Measurements from ENCODE around the gene CFAP65.

The CFAP65 gene

GRCh38 chr2:219041252-219041651, at the start of gene CFAP65:
Gene CFAP65 (minus strand): TSS chr2:219041516. CDS start chr2:219039048, 2,468 bp downstream.
- no peak for DNase-seq

DNA sequence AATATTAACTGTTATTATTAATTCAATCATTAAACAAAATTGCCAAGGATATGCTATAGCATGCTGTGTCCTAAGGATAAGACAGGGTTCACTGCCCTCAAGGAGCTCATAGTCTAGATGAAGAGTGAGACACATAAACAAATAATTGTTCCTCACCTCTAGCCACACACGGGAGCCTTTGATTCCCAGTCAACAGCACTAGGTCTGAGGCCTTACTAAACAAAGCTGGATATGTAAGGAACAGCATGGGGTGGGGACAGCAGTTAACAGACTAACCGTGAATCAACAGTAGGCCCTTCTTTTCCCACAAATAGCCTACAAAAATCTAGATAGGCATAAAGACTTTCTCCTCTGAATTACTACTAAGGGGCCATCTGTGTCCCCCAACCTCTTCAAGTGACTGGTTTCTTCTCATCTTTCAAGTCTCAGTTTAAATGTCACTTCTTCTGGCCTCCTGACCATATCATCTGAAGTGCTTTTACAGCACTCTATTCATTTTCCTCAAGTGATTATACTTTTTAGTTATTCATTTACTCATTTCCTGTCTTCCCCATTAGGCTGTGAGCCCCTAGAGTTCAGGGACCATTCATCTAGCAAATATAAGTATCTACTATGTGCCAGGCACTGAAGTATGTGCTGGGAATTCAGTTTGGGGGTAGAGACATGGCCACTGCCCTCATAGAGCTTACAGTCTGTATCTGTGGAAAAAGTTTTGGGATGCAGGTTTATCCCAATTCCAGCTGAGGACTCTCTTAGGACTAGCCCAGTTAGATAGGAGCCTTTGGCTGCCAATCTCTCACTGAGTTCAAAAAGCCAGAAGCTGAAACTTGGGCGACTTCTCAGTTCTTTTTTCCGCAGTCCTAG, 49.4 kb upstream of the CFAP65 start:
- DNase-seq = no peak

- DNase-seq = no peak
Observed at GRCh38 chr2:219089330-219089729, 48.0 kb upstream of the CFAP65 start.

GRCh38 chr2:219087848-219088247, 46.5 kb upstream of the CFAP65 start:
- DNase-seq = no peak

GRCh38 chr2:219087361-219087760, 46.0 kb upstream of the CFAP65 start:
- DNase-seq = no peak

DNA sequence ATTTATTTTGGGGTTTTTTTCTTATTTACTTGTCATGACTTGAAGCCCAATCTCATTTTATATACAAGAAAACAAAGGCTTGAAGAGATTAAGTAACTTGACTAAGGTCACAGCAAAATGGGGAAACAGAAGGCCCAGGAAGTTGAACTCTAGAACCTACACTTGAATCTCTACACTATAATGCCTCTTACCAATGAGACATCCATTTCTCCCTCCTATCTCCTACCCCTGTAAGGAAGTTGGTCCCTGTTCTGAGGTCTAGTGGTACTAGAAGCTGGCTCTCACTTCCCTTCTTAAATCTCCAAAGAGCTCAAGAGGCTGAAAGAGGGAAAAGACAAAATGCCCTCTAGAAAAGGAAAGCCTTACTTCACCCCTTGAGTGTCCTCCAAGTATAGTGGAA, 44.9 kb upstream of the CFAP65 start:
- no peak for DNase-seq

GRCh38 chr2:219084791-219085190, 43.5 kb upstream of the CFAP65 start:
- no peak for DNase-seq

DNA sequence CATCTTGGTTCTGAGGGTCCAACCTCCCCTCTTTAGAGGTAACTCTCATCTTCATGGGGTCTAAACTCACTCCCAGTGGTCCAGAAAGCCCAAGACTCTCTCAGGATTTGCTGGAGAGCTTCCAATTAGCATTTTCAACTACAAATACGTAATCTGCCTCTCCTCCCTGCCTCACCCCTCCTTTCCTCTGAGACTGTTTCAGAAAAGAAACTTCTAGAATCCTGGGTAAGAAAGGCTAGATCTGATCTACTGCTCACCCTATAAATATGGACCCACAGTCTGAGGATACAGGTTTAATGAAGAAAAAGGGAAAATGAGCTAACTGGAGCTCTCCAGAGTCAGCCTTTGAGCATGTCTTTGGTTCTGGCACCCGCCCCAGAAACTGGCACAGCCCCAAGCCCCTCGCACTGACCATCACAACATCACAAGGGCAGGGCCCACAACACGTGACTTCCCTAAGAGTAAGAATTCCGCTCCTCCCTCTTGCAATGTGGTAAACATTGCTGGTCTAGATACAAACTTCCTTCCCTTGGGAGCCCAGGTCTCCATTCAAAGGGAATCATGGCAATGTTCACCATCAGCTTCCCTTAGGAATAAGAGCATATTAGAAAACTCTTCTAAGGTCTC, 41.1 kb upstream of the CFAP65 start:
- DNase-seq = no peak

DNA sequence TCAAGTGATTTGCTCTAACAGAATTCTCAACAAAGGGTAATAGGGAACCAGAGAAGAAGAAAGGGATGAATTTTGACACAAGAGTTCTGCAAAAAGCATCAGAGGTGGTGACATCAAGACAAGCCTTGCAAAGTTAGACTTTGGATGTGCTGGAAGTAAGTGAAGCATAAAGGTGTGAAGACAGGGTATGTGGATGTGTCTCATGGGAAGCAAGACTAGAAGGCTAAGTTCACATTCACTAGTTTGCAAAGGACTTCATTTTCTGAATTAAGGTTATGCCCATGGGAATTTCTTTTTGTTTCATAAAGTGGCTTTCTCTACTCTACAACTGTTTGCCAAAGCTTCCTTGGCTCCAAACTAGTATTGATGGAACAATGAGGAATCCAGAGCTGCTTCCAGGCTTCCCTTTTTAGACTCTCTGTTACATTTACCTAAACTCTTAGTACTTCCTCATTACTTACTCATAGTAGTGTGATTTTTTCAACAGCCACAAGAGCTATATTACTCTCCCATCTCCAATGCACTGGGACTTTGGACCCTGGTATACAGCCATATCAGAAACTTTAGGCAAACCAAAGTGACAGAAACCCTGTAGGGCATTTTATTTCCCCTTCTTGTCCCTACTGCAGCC, 40.5 kb upstream of the CFAP65 start:
- DNase-seq = no peak

DNA sequence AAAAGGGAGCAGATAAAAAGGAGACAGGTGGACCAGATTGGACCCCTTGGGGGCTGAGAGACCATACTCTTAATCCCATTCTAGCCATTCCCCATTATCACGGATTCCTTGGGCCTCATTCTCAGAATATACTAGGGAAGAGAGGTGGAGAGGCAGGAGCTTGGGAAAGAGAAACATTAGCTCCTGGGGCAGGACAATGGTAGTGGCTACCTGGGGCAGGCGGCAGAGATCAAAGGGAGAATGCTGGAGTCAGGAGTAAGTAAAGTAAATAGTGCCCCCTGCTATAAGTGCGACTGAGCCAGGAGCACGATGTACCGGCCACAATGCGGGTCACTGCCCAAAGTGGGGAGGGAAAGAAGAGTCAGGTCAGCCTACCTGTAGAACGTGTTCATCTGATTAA, 39.8 kb upstream of the CFAP65 start:
- no peak for DNase-seq

DNA sequence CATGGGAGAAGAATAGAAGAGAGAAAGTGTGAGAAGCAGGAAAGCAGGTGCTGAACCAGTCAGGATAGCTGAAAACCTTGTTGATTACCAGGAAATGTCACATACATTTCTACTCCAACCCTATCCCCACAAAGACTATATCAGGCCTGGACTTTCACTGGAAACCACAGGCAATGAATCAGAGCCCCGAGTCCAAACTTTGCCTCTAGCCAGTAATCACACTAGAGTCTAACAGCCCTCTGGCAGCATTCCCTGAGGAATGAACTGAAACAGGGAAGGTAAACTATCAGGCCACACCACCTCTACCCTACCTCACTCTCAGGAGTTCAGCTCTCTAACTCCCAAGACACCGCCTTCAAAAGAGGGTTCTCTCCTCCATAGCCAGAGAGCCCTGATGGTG, 38.1 kb upstream of the CFAP65 start:
- no peak for DNase-seq

- no peak for DNase-seq
Observed at GRCh38 chr2:219078951-219079350, 37.6 kb upstream of the CFAP65 start.

GRCh38 chr2:219078126-219078525, 36.8 kb upstream of the CFAP65 start:
- DNase-seq = no peak

DNA sequence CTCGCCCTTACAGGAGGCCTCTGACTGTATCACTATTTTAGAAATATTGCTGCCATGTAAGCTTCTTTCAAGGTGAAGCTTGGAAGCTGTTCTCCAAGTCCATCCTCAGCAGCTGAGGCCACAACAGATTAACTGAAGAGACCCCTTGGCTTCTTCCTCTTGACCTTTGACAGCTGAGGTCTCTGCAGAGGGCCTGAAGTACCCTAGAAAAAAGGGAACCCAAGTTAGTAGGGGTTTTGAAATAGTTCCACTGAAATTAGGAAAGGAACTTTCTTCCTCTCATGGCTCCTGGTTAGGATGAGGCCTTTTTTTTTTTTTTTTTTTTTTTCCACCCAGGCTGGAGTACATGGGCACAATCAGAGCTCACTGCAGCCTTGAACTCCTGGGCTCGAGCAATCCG, 34.9 kb upstream of the CFAP65 start:
- DNase-seq = no peak

GRCh38 chr2:219073413-219074129, 32.3 kb upstream of the CFAP65 start:
- DNase-seq = no peak

DNA sequence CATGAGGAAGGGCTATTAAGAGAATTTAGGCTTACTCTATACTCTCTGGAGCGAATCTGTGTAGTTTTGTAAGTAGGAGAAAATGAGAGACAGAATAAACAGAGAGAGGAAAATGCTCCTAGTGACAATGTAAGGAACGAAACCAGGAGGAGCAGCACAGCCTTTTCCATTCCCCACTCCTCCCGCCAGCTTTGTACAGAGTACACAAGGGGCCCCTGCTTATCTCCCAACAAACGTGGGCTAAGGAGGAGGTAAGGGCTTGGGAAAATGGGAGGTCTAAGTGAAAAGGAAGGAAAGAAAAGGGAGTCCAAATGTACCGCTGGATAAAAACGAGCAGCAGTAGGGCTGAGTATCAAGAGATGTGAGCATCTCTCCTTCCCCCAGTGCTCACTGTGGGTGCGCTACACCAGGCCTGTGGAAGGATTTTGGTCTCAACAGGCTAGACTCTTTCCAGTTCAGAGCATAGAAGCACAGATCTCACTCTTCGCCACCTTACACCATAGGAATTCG, 31.5 kb upstream of the CFAP65 start:
- DNase-seq = no peak

- no peak for DNase-seq
Observed at GRCh38 chr2:219071131-219071816, 30.0 kb upstream of the CFAP65 start.

GRCh38 chr2:219065484-219065883, 24.2 kb upstream of the CFAP65 start:
- DNase-seq = no peak

- DNase-seq = no peak
Observed at GRCh38 chr2:219062081-219062480, 20.8 kb upstream of the CFAP65 start.

DNA sequence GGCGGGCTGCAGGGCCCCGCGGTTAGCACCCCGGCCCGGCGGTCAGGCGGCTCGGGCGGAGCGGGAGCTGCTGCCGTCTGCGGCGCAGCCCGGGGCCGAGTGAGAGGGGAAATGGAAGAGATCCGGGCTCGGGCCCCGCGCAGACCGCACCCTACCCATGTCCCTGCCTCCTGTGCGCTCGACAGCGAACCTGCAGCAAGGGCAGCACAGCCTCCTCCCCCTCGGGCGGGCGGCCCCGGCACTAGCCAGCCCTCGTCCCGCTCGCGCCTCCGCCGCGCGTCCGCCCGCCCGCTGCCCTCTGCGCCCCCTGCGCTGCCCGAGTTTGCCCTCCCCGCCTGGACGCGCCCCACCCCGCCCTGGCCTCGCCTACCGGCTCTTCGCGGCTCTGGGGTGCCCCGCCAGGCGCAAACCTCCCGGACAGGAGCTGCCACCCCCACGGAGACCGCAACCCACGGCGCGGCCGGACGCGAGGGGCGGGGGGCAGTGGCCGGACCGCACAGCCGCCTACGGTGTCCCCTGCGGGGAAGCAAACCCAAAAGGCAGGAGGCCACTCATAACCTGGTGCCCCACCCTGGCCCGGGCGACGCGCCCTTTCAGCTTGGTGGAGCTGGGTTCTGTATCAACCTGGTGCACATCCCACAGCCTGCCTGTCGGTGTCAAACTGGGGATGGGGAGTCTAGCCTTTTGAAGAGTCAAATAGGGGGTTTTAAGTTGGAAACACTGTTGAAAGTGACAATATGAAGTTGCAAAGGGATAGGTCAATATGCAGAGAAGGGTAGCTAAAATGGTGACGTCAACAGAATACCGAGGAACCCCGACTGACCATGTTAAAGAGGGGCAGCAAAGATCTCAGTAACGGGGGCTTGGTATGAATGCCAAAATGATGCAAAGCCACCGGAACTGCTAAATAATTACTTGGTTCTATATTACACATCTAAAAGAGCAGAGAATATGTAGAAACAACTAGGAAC, 19.8 kb upstream of the CFAP65 start, which contains the start of gene IHH:
Gene IHH (minus strand): TSS at position 101 of the 971 bp plus-strand sequence. CDS start 454 bp downstream, outside the sequence.
- DNase-seq = no peak
